KG1 (cell line): Measurements from ENCODE around the gene IFNA16.
"Not testable (repeated sequence)": the region's sequence is repeated elsewhere in the genome, so short reads cannot be mapped to it uniquely, and the experiment has no call there.

Source experiments
- DNase-seq: peaks from one replicate; lab custom pipeline; 2025; lab: John Stamatoyannopoulos, UW

IFNA16 gene

DNA sequence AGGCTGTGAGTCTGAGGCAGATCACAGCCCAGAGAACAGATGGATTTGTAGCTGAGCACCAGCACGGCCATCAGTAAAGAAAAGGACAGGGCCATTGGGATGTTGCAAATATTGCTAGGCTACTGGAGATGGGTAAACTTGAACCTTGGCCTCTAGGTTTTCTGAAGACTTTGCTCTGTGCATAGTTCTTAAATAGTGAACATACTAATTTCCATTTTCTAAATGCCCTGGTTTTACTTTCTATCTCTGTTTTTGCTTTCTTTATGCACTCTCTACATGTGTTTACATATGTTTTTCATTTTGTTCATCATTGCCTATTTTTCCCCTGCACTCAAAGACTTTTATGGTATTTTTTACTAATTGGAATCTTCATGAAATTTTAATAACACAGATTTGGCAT is at the start of gene IFNA16:
Gene IFNA16 (minus strand): TSS at position 101 of the 400 bp plus-strand sequence. CDS start 6 bp downstream, at position 95.
- DNase-seq: not testable (repeated sequence)

DNA sequence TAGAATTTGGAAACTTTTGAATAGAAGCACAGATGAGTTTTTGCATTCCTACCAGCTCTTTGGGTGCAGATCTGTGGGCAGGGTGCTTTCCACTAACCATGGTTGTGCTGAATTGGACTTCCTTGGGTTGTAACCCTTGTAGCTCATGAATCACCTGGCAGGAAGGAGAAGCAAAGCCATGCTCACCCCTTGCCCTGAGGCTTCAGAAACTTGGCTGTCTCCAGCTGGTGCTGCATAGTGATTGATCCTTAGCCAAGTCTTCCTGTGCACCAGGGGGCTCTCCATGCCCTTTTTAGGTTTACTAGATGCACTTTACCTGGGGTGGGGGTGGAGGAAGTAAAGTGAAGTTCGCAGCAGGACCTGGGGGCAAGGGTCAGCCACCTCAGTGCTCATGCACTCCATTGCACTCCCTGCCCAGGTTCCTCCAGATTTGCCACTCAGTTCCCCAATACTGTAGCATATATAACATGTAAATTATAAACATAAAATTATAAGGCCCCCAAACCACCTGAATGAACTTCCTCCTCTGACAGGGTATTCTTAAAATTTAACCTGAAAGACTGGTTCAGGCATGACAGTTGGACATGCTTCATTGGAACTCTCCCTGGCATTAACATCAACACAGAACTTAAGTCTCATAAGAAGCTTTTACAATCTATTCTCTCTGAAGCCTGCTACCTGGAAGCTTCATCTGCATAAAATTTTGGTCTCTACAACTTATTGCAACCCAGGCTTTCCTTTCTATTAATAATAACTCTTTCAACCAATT is 48.5 kb upstream of the IFNA16 start:
- DNase-seq: no peak

DNA sequence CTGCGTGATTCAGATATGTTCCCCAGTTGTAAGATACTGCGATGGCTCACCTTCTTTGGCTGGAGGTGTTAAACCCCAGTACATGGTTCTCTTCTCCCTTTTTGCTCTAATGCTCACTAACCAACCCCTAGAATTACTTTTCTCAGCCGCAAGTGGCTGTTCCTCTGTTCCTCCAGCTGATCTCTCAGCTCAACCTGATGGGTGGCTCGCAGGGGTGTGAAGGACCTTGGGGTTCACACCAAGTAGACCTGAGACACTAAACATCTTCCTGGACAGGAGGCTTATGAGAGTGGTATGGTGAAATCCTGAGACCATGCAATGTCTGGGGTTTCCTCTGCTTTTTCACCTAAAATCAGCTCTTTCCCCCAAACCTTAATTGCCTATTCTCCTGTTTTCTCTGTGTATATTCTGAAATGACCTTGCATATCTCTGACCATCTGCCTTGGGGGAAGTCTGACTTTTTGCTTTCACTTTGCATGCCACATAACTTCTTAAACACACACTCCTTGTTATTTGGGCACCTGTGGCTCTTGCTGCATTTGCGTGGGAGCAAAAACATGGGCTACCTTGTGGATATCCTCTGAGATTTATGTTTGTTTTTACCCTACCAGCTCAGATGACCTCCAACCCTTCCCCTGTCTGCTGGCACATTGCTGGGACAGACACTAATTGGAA is 38.6 kb upstream of the IFNA16 start:
- DNase-seq: no peak

DNA sequence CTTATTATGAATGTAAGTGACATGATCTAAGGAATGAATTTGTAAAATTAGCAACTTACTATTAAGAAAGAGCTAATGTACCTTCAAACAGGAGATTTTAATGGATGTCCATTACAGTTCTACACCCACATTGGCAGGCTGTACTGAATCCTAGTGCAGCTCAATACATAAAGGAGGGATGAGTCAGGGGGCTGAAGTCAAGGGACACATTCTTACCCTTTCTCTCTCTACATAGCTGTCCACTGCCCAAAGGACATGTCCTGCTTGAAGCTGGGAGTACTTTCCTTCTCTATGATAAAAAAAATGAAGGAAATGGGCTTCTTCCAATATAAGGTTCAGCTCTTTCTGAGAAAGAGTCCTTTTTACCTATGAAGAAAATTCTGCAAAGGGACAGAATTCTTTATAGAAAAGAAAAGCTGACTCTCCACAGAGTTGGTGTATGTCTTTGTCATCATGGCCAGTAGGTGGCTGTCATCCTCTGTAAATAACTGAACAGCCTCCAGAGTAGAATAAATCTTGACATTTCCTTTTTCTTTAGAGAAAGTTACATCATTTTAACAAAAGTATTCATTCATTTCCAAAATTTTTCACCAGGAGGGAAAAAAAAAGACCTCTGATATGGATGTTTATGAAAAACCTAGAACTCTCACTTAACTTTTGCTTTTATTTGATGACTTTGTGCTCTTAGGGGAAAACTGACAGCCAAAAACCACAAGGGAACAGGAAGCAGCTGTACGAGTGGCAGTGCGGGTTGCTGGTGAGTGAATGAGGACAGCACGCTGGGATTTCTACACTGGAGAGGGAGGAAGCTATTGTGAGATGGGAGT is 35.8 kb upstream of the IFNA16 start:
- DNase-seq: peak; percentile 27

DNA sequence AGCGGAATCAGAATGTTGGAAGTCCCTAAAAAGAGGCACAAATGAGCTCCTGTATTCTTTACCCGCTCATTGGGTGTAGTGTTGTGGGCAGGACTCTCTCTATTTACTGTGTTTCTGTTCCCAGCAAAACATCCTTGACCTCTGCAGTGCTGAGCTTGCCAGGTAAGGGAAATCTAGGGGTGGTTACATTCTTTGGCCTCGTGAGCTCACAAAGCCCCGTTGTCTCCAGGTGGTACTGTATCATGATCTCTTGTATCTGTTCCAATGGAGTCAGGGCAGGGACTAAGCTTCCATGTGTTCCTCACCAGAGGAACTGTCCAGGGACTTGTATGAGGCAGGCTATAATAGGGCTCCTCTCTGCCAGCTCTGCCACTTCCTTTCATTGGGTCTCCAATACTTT is 34.5 kb upstream of the IFNA16 start:
- no peak for DNase-seq

DNA sequence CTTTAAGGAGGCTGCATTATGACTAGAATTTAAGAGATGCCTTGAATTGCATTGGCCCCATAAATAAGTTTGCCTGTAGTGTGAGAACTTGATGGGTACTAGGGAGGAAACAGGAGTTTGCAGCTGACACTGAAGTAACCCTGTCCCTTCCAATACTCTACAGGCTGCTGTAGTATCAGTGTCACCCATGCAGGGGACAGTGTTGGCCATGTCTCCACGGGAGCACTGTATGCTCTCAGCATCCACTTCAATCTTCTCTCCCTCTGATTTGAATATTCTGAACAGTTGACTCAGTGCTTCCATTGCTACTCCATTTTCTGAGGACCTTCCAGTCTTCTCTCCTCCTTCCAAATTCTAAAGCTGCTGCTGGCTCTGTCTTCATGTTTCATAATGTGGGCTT is 34.1 kb upstream of the IFNA16 start:
- no peak for DNase-seq

DNA sequence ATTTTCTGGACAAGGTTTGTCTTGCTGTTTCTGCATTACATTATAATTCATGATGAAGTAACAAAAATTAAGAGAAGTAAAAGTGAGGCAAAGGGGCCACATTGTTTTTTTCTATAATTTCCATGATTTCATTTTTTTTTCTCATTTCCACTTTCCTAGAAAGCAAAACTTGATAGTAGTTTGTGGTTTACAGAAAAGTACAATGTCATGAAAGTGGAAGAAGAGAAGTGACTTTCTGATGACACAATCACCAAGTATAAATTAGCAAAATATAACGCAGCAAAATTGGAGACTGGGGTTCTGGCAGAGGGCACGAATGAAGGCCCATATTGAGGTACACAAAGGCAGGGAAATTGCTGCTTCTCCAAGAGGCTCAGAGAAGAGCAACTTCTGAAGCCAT is 27.7 kb upstream of the IFNA16 start:
- no peak for DNase-seq

DNA sequence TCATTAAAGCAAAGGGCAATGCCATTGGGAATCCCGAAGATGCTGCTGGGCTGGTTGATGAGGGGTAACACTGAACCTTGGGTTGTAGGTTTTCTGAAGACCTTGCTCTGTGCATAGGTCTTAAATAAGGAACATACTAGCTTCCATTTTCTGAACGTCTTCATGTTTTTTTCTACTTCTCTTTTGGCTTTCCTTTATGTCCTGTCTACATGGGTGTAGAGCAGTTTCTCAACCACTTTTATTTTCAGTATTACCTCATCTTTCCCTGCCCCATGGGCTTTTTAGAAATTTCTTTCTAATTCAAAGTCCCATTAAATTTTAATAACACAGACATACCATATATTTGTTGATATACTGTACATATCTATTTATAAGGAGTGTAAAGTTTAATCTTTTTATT is 22.8 kb upstream of the IFNA16 start, which contains the start of gene IFNA14:
Gene IFNA14 (minus strand): TSS at position 95 of the 400 bp plus-strand sequence. CDS start 70 bp downstream, at position 25.
- no peak for DNase-seq

DNA sequence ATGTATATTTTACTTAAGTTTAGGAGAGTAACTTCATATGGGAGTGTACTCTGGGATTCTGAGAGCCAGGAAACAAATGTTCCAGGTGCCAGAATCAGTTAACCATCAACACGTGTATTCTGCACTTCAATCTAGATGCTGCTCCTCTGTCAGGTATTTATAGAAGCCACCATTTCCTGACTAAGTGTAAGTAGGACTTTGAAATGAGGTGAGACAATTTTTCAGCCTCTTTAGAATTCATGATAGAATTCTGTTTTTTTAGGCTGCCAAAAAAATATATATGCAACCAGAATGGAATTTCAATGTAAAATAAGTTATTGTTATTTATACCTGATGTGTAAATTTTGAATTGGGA is 19.2 kb upstream of the IFNA16 start:
- DNase-seq: not testable (repeated sequence)

DNA sequence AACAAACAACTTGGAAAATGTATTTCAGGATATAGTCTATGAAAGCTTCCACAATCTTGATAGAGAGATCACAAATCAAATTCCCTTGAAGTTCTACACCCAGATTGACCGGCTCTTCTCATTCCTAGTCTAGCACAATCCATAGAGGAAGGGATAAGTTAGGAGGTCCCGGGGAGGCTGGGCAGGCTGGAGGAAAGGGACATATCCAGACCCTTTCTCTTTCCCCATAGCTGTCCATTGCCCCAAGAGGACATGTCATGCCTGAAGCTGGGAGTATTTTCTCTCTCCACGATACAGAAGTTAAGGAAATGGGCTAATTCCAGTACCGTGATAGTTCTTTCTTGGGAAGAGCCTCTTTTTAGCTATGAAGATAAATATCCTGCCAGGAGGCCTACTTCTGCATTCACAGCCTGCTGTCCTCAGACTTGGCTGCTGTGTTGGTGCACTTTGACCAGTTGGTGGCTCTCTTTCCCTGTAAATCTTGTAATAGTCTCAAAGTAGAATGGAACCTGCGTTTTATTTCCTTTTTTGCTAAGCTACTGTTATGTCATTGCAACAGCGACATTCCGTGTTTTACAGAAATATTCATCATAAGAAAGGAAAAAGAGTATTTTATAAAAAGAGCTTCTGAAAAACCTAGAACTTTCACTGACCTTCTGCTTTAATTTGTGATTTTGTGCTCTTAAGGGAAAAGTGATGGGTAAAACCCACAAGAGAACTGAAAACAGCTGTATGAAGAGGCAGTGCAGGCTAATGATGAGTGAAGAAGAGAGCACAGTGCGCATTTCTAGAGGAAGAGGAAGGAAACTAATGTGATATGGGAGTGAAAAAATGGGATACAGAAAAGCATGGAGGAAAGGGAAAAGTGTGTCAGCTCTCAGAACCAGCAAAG is 18.6 kb upstream of the IFNA16 start:
- DNase-seq: peak; percentile 40

DNA sequence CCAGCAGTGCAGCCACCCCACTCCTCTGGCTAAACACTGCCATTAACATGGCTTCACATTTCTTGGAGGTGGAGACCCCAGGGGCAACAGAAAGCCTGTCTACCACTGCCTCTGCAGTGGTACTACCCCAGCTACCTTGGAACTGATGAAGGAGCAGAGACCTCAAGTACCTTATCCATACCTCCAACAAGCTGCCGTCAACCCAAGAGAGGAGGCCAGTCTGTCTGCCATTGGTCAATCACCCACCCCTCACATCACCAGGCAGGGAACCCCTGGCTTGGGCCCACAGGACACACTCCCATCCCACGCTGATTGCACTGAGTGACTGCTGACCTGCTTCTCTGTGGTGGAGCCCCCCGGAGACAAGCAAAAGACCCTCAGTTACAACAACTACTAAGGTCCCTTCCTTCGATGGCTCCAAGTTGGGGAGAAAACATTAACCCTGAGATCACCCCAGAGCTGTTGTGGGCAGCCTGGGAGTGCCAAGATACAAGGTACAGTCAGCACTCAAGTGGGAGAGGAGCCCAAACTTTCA is 17.1 kb upstream of the IFNA16 start:
- DNase-seq: no peak

DNA sequence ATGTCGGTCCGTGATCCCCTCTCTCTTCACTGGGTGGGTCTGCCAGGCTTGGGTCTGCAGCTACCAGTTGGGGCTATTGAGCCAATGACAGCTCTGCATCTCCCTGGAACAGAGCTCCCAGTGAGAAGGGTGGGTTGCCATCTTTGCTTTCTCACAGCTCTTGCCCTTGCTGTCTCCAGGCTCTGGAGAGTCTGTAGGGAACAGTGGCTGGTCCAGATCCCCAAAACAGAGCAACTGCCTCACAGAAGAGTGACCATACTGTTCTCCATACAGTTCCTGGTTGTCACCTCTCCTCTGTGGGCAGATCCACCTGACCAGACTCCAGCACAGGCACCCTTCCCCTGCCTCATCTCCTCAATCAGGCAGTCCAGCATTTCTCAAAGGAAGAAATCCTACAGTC is 16.1 kb upstream of the IFNA16 start:
- DNase-seq: no peak

DNA sequence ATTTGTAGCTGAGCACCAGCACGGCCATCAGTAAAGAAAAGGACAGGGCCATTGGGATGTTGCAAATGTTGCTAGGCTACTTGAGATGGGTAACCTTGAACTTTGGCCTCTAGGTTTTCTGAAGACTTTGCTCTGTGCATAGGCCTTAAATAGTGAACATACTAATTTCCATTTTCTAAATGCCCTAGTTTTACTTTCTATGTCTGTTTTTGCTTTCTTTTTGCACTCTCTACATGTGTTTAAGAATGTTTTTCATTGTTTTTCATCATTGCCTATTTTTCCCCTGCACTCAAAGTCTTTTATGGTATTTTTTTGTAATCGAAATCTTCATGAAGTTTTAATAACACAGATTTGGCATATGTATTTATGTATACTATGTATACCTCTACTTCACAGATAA is 11.0 kb upstream of the IFNA16 start, which contains the start of gene IFNA17:
Gene IFNA17 (minus strand): TSS at position 101 of the 400 bp plus-strand sequence. CDS start 49 bp downstream, at position 52.
- DNase-seq: no peak

DNA sequence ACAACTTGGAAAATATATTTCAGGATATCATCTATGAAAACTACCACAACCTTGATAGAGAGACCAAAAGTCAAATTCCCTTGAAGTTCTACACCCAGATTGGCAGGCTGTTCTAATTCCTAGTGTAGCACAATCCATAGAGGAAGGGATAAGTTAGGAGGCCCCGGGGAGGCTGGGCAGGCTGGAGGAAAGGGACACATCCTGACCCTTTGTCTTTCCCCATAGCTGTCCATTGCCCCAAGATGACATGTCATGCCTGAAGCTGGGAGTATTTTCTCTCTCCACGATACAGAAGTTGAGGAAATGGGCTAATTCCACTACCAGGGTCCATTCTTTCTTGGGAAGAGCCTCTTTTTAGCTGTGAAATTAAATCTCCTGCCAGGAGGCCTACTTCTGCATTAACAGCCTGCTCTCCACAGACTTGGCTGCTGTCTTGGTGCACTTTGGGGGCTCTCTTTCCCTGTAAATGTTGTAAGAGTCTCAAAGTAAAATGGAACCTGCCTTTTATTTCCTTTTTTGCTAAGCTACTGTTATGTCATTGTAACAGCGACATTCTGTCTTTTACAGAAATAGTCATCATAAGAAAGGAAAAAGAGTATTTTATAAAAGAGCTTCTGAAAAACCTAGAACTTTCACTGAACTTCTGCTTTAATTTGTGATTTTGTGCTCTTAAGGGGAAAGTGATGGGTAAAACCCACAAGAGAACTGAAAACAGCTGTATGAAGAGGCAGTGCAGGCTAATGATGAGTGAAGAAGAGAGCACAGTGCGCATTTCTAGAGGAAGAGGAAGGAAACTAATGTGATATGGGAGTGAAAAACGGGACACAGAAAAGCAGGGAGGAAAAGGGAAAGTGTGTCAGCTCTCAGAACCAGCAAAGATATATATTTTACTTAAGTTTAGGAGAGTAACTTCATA is 3.4 kb downstream of the IFNA16 start:
- not testable (repeated sequence) for DNase-seq

DNA sequence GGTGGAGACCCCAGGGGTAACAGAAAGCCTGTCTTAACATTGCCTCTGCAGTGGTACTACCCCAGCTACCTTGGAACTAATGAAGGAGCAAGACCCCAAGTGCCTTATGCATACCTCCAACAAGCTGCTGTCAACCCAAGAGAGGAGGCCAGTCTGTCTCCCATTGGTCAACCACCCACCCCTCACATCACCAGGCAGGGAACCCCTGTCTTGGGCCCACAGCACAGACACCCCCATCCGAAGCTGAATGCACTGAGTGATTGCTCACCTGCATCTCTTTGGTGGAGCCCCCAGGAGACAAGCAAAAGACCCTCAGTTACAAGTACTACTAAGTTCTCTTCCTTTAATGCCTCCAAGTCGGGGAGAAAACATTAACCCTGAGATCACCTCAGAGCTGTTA is 5.0 kb downstream of the IFNA16 start:
- DNase-seq: not testable (repeated sequence)

DNA sequence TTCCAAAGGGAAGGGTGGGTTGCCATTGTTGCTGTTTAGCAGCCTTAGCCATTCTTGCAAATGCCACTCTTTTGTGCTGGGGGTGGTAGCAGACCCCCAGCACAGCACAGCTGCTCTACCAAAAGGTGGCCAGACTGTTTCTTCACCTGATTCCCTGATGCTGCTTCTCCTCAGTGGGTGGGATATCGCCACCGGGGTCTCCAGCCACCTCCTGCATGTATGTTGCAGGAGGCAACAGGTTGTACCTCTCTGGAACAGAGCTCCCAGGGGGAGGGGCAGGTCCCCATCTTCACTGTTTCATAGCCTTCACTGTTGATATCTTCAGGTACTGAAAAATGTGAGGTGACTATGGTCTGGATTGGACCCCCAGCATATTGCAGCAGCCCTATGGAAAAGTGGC is 6.3 kb downstream of the IFNA16 start:
- not testable (repeated sequence) for DNase-seq

DNA sequence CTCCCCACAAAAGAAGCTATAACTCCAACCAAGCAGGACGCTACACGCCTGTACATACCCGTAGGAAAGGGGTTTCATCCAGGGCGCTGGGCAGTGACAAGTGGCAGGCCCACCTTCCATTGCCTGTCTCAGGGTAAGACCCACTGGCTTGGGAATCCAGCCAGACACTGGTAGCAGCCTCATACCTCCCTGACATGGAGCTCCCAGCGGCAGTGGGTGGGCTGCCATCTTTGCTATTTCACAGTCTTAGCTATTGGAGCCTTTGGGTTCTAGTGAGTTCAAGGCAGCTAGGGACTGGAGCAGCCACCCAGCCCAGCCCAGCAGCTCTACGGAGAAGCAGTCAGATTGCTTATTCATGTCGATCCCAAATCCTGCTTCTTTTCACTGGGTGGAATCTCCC is 6.8 kb downstream of the IFNA16 start:
- DNase-seq: no peak

DNA sequence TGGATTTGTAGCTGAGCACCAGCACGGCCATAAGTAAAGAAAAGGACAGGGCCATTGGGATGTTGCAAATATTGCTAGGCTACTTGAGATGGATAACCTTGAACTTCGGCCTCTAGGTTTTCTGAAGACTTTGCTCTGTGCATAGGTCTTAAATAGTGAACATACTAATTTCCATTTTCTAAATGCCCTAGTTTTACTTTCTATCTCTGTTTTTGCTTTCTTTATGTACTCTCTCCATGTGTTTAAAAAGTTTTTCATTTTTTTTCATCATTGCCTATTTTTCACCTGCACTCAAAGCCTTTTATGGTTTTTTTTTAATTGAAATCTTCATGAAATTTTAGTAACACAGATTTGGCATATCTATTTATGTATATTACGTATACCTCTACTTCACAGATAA is 10.1 kb downstream of the IFNA16 start, which contains the start of gene IFNA10:
Gene IFNA10 (minus strand): TSS at position 101 of the 400 bp plus-strand sequence. CDS start 46 bp downstream, at position 55.
- DNase-seq: not testable (repeated sequence)

DNA sequence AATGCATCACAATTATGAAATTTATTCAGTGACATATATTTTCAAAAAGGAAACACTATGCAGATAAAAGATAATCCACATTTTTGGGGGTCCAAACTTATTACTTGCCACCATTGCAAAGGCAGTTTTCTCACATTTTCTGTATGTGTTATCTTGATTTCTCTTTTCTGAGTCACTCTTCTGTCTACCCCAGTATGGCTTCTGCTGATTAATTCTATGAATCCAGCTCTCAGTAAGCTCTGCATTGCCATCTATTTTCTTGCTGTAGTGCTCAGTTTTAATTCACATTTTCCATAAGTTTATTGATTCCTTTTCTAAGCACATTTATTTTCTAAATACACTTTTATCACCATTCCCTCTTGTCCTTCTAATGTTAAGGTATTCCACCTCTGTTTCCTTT is 11.9 kb downstream of the IFNA16 start:
- no peak for DNase-seq

DNA sequence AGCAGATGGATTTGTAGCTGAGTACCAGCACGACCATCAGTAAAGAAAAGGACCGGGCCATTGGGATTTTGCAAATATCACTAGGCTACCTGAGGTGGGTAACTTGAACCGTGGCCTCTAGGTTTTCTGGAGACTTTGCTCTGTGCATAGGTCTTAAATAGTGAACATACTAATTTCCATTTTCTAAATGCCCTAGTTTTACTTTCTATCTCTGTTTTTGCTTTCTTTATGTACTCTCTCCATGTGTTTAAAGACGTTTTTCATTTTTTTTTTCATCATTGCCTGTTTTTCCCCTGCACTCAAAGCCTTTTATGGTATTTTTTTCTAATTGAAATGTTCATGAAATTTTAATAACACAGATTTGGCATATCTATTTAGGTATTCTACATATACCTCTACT is 15.0 kb downstream of the IFNA16 start, which contains the start of gene IFNA7:
Gene IFNA7 (minus strand): TSS at position 101 of the 400 bp plus-strand sequence. CDS start 40 bp downstream, at position 61.
- DNase-seq: not testable (repeated sequence)
